ENCODE measurements around the gene FREM3. TPM values are rescaled to one million over a fixed set of nuclear protein-coding genes. Genes with fewer than 3 reads are reported as not detected.
"Not testable (repeated sequence)": the region's sequence is repeated elsewhere in the genome, so short reads cannot be mapped to it uniquely, and the experiment has no call there.

Gene FREM3
- total RNA-seq, 1 donor from 2014 or later = 0.38 TPM

- no peak for ATAC-seq
- intact Hi-C loops (cut with DNase I) = no loop called here
Measured at GRCh38 chr4:143693856-143694255, 6.6 kb downstream of the FREM3 start.

GRCh38 chr4:143692241-143692640, 8.2 kb downstream of the FREM3 start:
- H3K27me3 ChIP-seq (ENCODE audit: low read depth) = no peaks in the 10 kb centered on the region
- DNase-seq = no peak
- no peak overlapping the region for H3K27ac ChIP-seq
- intact Hi-C loops (cut with DNase I) = no loop called here
- TF ChIP-seq, protein P1, sequence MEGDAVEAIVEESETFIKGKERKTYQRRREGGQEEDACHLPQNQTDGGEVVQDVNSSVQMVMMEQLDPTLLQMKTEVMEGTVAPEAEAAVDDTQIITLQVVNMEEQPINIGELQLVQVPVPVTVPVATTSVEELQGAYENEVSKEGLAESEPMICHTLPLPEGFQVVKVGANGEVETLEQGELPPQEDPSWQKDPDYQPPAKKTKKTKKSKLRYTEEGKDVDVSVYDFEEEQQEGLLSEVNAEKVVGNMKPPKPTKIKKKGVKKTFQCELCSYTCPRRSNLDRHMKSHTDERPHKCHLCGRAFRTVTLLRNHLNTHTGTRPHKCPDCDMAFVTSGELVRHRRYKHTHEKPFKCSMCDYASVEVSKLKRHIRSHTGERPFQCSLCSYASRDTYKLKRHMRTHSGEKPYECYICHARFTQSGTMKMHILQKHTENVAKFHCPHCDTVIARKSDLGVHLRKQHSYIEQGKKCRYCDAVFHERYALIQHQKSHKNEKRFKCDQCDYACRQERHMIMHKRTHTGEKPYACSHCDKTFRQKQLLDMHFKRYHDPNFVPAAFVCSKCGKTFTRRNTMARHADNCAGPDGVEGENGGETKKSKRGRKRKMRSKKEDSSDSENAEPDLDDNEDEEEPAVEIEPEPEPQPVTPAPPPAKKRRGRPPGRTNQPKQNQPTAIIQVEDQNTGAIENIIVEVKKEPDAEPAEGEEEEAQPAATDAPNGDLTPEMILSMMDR (IDR thresholded peaks at IDR 0.05) = no peak
- H3K4me3 ChIP-seq = no peak overlapping the region
- ATAC-seq = no peak
- no peaks in the 10 kb centered on the region for H3K9me3 ChIP-seq
- H3K4me1 ChIP-seq = no peaks in the 10 kb centered on the region
- H3K36me3 ChIP-seq = no peaks in the 10 kb centered on the region

More at GRCh38 chr4:143693856-143694255, 6.6 kb downstream of the FREM3 start:
- Histone ChIP-seq H3K36me3 (no peaks in the 10 kb centered on the region), H3K27me3 (ENCODE audit: low read depth) (peaks cover 12% of the 10 kb centered on the region), H3K27ac (no peak overlapping the region), H3K4me3 (no peak overlapping the region), H3K4me1 (no peaks in the 10 kb centered on the region), H3K9me3 (no peaks in the 10 kb centered on the region)
- no peak for DNase-seq
- TF ChIP-seq, protein P1 (IDR thresholded peaks at IDR 0.05) = no peak

DNA sequence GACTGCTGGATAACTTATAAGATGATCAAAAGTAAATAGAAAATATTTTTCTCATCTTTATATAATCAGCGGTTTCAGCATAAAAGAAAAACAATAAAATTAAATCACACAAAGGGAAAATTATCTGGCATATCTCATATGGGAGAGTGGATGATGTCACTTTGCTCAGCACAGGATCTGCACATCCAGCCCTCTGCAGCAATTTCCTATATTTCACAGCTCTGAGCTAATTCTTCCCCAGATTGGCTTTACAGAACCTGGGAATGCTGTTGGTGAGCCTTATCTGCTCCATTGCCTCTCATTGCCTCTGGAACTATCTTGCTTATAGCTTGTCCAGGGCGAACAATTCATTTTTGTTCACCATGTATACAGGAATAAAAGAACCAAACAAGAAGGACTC, 21.0 kb downstream of the FREM3 start:
- ATAC-seq (no peak), DNase-seq (no peak)
- TF ChIP-seq, protein P1 (IDR thresholded peaks at IDR 0.05) = no peak
- Histone ChIP-seq H3K9me3 (no peaks in the 10 kb centered on the region), H3K27me3 (ENCODE audit: low read depth) (no peaks in the 10 kb centered on the region), H3K27ac (no peak overlapping the region), H3K4me3 (no peak overlapping the region), H3K4me1 (no peaks in the 10 kb centered on the region), H3K36me3 (no peaks in the 10 kb centered on the region)
- intact Hi-C loops (cut with DNase I) = no loop called here

GRCh38 chr4:143673629-143674028, 26.8 kb downstream of the FREM3 start:
- H3K4me1 ChIP-seq; H3K27ac ChIP-seq; ATAC-seq; H3K27me3 ChIP-seq (ENCODE audit: low read depth); intact Hi-C loops (cut with DNase I); H3K36me3 ChIP-seq; H3K9me3 ChIP-seq; H3K4me3 ChIP-seq; DNase-seq: not testable (repeated sequence)

GRCh38 chr4:143668930-143669552, 31.4 kb downstream of the FREM3 start:
- Histone ChIP-seq H3K27me3 (ENCODE audit: low read depth) (no peaks in the 10 kb centered on the region), H3K9me3 (no peaks in the 10 kb centered on the region), H3K27ac (no peak overlapping the region), H3K36me3 (no peaks in the 10 kb centered on the region), H3K4me1 (no peaks in the 10 kb centered on the region), H3K4me3 (no peak overlapping the region)
- ATAC-seq (no peak), DNase-seq (no peak)
- TF ChIP-seq, protein P1 (IDR thresholded peaks at IDR 0.05) = no peak
- intact Hi-C loops (cut with DNase I) = no loop called here

DNA sequence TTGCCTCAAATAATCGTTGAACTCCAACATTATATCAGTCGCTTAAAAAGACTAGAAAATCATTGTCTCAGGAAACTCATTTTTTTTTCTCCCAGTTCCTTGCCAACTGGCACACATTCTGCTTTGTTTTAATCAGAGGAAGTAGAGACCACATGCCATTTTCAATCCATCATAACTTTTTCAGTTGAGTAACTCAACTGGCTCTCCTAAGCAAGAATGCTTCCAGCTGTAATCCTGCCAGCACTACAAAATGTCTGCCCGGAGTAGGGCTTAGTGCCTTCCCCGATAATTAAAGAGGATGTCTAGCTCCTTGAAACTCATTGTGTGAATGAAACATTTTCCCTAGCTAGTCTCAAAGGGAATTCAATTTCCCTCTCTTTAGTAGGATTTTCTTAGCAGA, 33.0 kb downstream of the FREM3 start:
- Histone ChIP-seq H3K4me3 (no peak overlapping the region), H3K27ac (no peak overlapping the region), H3K4me1 (no peaks in the 10 kb centered on the region), H3K36me3 (no peaks in the 10 kb centered on the region), H3K9me3 (no peaks in the 10 kb centered on the region), H3K27me3 (ENCODE audit: low read depth) (no peaks in the 10 kb centered on the region)
- TF ChIP-seq, protein P1 (IDR thresholded peaks at IDR 0.05) = no peak
- ATAC-seq (peak; percentile 49 to 75), DNase-seq (no peak)
- intact Hi-C loops (cut with DNase I) = no loop called here
